Osteoblast (primary cell): ENCODE data around the gene GRK2. TPM values are rescaled to one million over a fixed set of nuclear protein-coding genes. Genes with fewer than 3 reads are reported as not detected.

Source experiments
- DNase-seq: peaks from one replicate; pipeline ENCODE4 v3.0.0; 2011; ENCODE audit warnings: low spot score, mixed read lengths; ENCODE audit not compliant: insufficient read length; ENCODE audit errors: missing footprints
- H2AFZ ChIP-seq: 2 replicates; pipeline ENCODE4 v1.6.0; 2011; ENCODE audit warnings: mild to moderate bottlenecking, low read length
- H3K27ac ChIP-seq: 2 replicates; pipeline ENCODE4 v1.5.1; 2011; ENCODE audit warnings: mild to moderate bottlenecking, low read depth, low read length, moderate library complexity
- H3K27me3 ChIP-seq: 2 replicates; pipeline ENCODE4 v1.6.0; 2012; ENCODE audit warnings: mild to moderate bottlenecking, control low read depth, inconsistent platforms, low read length, moderate library complexity; ENCODE audit not compliant: insufficient read depth
- H3K36me3 ChIP-seq: 2 replicates; pipeline ENCODE4 v1.5.1; 2011; ENCODE audit warnings: mild to moderate bottlenecking, low read length, control low read depth, moderate library complexity; ENCODE audit not compliant: insufficient read depth
- H3K4me1 ChIP-seq: 2 replicates; pipeline ENCODE4 v1.5.1; 2011; ENCODE audit warnings: mild to moderate bottlenecking, low read length, control low read depth, moderate library complexity; ENCODE audit not compliant: insufficient read depth
- H3K4me2 ChIP-seq: 2 replicates; pipeline ENCODE4 v1.6.0; 2011; ENCODE audit warnings: mild to moderate bottlenecking, low read length; ENCODE audit not compliant: insufficient read depth
- H3K4me3 ChIP-seq: fragments of 200-600 bp; sonication (generic); 3 replicates; pipeline ENCODE4 v1.5.1; 2012; ENCODE audit warnings: mild to moderate bottlenecking, low read length, inconsistent platforms; ENCODE audit not compliant: insufficient read depth
- H3K79me2 ChIP-seq: 2 replicates; pipeline ENCODE4 v1.6.0; 2012; ENCODE audit warnings: mild to moderate bottlenecking, low read length, control low read depth, inconsistent platforms; ENCODE audit not compliant: insufficient read depth
- H3K9me3 ChIP-seq: 2 replicates; pipeline ENCODE4 v1.5.1; 2011; ENCODE audit warnings: low read depth, low read length, control low read depth
- H4K20me1 ChIP-seq: 2 replicates; pipeline ENCODE4 v1.6.0; 2012; ENCODE audit warnings: mild to moderate bottlenecking, low read length, control low read depth; ENCODE audit not compliant: insufficient read depth
- total RNA-seq: library from RNA; depleted of rRNA; stranded (reverse); fragments of >200 nt; gene quantifications from 2 replicates; pipeline ENCODE4 v1.2.3, GENCODE V29; 2012
- TF ChIP-seq, protein P1 (sequence below): IDR thresholded peaks from 2 replicates; pipeline ENCODE4 v1.5.1; 2011; ENCODE audit warnings: mild to moderate bottlenecking, low read depth, low read length, moderate library complexity; ENCODE audit errors: extremely low read depth

Gene GRK2
- total RNA-seq, 1 donor = 21.4 TPM

DNA sequence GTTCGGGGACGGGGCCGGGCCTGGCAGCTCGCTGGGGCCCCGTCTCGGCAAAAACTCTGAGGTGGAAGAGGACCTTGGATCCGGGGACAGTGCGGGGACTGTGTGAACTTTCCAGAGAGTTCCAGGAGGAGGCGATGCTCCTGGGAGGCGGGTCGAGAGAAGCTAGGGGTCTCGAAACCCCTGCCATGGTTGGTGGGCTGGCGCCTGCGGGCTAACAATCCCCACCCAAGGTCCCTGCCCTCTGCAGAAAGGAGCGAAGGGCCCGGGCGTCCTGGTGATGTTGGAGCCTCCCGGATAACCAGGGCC lies 4.7 kb upstream of the GRK2 start:
- Histone ChIP-seq H3K79me2 (peaks cover 5% of the 10 kb centered on the region), H3K4me2 (peak overlapping the region; percentile 94), H4K20me1 (peaks cover 7% of the 10 kb centered on the region), H3K36me3 (peaks cover 12% of the 10 kb centered on the region), H3K27me3 (no peaks in the 10 kb centered on the region), H3K4me3 (peak overlapping the region; percentile 70), H3K9me3 (no peaks in the 10 kb centered on the region), H2AFZ (peak overlapping the region; percentile 46), H3K27ac (no peak overlapping the region), H3K4me1 (peaks cover 22% of the 10 kb centered on the region)
- TF ChIP-seq, protein P1, sequence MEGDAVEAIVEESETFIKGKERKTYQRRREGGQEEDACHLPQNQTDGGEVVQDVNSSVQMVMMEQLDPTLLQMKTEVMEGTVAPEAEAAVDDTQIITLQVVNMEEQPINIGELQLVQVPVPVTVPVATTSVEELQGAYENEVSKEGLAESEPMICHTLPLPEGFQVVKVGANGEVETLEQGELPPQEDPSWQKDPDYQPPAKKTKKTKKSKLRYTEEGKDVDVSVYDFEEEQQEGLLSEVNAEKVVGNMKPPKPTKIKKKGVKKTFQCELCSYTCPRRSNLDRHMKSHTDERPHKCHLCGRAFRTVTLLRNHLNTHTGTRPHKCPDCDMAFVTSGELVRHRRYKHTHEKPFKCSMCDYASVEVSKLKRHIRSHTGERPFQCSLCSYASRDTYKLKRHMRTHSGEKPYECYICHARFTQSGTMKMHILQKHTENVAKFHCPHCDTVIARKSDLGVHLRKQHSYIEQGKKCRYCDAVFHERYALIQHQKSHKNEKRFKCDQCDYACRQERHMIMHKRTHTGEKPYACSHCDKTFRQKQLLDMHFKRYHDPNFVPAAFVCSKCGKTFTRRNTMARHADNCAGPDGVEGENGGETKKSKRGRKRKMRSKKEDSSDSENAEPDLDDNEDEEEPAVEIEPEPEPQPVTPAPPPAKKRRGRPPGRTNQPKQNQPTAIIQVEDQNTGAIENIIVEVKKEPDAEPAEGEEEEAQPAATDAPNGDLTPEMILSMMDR = no peak
- DNase-seq = no peak

DNA sequence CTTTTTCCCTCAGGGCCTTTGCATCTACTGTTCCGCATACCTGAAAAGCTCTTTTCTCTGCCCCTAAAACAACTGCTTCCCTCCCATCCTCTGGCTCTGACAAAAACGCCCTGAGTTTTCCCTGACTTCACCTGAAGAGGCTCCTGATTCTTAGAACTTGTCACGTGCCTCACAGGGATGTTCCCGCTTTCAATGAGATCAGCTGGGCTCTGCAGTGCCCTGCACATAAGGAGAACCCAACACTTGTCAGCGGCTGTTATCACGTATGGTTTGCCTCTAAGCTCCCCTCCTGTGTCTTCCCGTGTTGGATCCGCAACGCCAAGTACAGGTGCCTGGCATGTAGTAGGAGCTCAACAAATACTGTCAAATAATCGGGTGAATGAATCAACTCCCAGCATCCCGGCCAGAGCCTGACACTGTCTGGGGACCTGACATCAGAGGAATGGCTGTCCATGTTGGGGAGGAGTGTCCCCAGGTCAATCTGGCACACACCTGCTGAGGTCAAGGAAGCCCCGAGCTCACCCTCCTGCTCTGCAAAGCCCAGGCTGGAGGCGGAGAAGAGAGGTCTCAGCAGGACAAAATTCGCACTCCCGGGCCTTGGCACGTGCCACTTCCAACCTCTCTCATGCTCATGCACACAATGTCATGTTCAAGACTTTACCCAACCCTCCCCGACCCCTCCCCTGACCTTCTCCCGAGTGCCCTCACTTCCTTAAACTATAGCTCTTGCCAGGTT lies 4.2 kb upstream of the GRK2 start:
- Histone ChIP-seq H3K27me3 (no peaks in the 10 kb centered on the region), H2AFZ (no peak overlapping the region), H3K4me3 (no peak overlapping the region), H3K4me1 (peaks cover 23% of the 10 kb centered on the region), H3K9me3 (no peaks in the 10 kb centered on the region), H3K36me3 (peaks cover 7% of the 10 kb centered on the region), H4K20me1 (peaks cover 7% of the 10 kb centered on the region), H3K27ac (no peak overlapping the region), H3K4me2 (no peak overlapping the region), H3K79me2 (peaks cover 10% of the 10 kb centered on the region)
- TF ChIP-seq, protein P1 = no peak
- DNase-seq = peak; percentile 91

- H3K36me3 ChIP-seq = peaks cover 4% of the 10 kb centered on the region
- peak overlapping the region; percentile 18 for H3K4me3 ChIP-seq
- peak; percentile 99 for DNase-seq
- TF ChIP-seq, protein P1 = peak; percentile 92
- peak overlapping the region; percentile 36 for H2AFZ ChIP-seq
- H3K27me3 ChIP-seq = no peaks in the 10 kb centered on the region
- H3K4me2 ChIP-seq = peak overlapping the region; percentile 42
- H3K4me1 ChIP-seq = peaks cover 32% of the 10 kb centered on the region
- H3K79me2 ChIP-seq = peaks cover 19% of the 10 kb centered on the region
- H3K27ac ChIP-seq = peak overlapping the region; percentile 37
- no peaks in the 10 kb centered on the region for H3K9me3 ChIP-seq
- peaks cover 16% of the 10 kb centered on the region for H4K20me1 ChIP-seq
Observed at GRCh38 chr11:67262731-67263675, 3.3 kb upstream of the GRK2 start.

DNA sequence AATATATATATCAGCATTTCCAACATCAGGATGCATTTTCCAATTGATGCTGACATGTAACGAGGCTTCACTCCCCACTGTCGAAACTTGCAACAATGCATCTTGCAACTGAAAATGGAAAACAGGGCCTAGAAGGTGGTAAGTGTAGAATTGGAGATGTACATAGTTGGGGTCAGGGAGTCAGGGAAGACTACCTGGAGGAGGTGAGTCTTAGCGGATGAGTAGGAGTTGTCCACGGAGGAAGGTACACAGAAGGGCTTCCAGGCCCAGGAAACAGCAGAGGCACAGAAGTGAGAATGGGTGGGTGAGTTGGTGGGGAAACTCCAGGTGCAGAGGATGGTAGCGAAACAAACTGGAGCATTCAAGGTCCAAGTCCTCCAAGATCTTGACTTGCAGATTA lies 2.0 kb upstream of the GRK2 start:
- H3K4me1 ChIP-seq = peaks cover 34% of the 10 kb centered on the region

More for the DNA sequence above, 2.0 kb upstream of the GRK2 start:
- no peak overlapping the region for H3K4me3 ChIP-seq
- H3K79me2 ChIP-seq = peaks cover 32% of the 10 kb centered on the region
- H3K4me2 ChIP-seq = no peak overlapping the region
- no peaks in the 10 kb centered on the region for H3K9me3 ChIP-seq
- peak; percentile 29 for DNase-seq
- TF ChIP-seq, protein P1 = no peak
- H4K20me1 ChIP-seq = peaks cover 21% of the 10 kb centered on the region
- peaks cover 8% of the 10 kb centered on the region for H3K36me3 ChIP-seq
- no peak overlapping the region for H2AFZ ChIP-seq
- H3K27ac ChIP-seq = no peak overlapping the region
- no peaks in the 10 kb centered on the region for H3K27me3 ChIP-seq
